Right forelimb (tissue), 1 donor: Measurements from ENCODE around the gene PKN1.
"Not testable (repeated sequence)": the region's sequence is repeated elsewhere in the genome, so short reads cannot be mapped to it uniquely, and the experiment has no call there.

Experiments
- DNase-seq: peaks from one replicate; pipeline ENCODE4 v3.0.0-alpha.2; 2018

The PKN1 gene

DNA sequence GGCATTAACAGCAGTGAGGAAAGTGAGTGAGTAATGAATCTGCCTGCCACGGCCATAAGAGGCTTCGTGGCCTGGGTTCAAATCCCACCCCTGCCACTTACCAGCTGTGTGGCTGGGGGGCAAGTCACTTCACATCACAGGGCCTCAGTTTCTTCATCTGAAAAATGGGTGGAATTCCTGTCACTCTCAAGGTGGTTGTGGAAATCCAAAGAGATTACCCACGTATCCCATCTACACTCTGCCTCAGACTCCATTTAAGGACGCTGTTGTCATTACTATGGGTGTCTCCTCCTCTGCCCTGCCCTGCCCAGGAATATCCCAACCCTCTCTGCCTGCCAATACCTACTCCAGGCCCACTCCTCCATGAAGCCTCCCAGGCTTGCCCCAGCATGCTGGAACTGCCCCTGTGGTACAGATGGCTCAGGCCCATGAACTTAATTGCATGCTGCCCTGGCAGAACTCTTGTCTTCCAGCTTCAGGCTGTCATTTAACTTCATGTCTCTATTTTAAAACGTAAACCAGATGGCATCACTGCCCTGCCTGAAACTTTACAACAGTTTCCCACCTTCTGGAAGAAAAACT, 59.7 kb downstream of the PKN1 start:
- DNase-seq, result no peak

DNA sequence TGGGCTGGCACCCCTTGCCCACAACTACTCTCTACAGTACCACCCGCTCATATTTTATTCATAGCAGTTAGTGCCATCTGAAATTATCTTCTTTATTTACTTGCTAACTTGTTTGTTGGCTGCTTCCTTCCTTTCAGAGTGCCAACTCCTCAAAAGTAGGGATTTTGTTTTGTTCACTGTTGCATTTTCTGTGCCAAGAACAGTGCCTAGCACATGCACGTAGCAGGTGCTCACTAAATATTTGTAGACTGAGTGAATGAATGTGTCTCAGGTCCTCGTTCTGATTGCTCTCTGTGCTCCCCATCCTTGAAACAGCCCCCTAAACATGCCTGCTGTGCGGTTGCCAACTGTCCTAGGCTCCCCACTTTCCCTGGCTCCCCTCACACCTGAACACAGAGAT, 61.3 kb downstream of the PKN1 start:
- DNase-seq, result no peak

DNA sequence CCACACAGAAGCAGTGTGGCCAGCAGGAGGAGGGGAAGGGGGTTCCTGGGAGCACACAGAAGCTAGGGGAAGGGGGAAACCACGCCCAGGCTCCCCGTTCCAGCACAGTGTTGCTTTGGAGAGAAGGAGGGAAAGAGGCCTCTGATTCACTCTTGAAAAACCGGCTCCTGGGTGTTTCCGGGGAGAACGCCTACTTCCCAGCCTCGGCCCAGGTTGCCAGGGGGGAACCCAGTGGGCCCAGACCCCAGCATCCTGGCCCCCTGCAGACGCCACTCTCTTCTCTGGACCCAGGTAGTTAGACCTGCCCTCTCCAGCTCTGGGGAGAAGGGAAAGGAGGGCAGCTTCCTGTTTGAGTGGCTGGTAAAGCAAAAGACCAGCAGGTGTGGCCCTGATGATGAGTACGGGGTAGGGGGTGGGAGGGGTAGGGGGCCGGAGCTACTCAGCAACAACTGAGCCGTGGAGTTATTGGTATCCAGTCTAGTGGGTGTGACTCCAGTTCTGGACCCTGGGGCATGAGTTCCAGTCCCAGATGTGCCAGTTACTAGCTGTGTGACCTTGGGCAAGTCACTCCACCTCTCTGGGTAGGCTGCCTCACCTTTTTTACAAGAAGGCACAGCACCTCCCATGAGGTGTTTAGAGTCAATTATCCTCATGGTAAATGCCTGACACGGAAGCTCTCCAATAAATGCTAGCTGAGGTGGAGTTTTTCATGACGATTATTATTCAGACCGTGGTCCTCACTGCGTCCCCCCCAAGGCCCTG, 62.0 kb downstream of the PKN1 start:
- DNase-seq, result no peak

- DNase-seq, result no peak
Observed at GRCh38 chr19:14495672-14496028, 62.5 kb downstream of the PKN1 start.

DNA sequence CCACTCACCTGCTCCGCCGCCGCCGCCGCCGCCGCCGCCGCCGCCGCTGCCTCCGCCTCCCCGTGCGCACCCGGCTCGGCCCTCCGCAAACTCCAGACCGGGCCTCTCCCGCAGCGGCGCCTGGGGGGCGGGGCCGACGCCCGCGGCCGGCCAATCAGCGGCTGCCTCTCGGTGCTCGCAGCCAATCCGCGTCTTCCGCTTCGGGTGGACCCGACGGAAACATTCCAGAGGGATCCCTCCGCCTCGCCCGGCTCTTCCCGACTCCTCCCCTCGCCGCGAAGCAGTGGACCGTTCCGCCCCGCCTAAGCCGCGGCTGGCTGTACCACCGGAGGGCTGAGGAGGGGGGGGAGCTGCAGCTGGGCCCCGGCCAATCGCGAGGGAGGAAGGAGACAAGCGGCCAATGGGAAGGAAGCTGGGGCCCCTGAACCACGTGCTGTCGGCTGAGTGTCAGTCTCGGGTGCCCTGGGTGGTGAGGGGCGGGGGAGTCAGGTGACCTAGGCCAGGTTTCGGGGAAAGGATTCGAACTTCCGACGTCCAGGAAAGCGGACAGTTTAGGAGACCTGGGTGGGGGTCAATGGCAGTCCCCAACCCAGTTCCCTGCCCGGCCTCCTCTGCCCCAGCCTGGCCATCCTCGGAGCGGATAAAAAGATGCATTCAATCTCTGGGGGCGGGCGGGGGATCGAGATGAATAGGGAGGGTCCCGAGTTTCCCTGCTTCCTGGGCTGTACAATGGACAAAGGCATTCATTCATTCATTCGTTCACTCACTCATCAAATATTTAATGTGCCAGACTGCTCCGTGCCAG, 63.1 kb downstream of the PKN1 start, which contains the start of gene GIPC1:
TSS of gene GIPC1 (minus strand) at position 99 of the 805 bp plus-strand sequence. CDS start 13,151 bp downstream, outside the sequence.
- DNase-seq, result peak; percentile 97

DNA sequence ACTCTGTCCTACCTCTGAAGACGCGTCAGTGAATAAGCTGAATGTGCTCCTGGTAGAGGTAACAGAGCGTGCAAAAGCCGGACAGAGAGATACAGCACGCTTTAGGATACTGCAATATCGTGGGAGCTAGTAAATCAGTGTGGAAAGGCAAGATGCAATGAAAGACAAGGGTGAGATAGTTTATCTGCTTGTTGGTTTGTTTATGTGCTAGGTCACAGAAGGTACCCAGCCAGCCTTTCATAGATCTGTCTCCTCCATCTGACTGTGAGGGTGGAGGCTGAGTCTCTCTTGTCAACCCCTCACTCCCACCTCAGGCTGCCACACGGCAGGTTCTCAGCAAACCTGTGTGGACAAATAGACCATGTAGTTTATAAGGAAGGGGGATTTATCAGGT, 63.7 kb downstream of the PKN1 start:
- DNase-seq, result no peak

GRCh38 chr19:14497228-14497921, 64.3 kb downstream of the PKN1 start:
- DNase-seq, result no peak

- DNase-seq, result no peak
Observed at GRCh38 chr19:14502334-14503092, 69.4 kb downstream of the PKN1 start.

GRCh38 chr19:14503285-14503684, 70.2 kb downstream of the PKN1 start:
- DNase-seq, result no peak

GRCh38 chr19:14504575-14504974, 71.5 kb downstream of the PKN1 start:
- not testable (repeated sequence) for DNase-seq

DNA sequence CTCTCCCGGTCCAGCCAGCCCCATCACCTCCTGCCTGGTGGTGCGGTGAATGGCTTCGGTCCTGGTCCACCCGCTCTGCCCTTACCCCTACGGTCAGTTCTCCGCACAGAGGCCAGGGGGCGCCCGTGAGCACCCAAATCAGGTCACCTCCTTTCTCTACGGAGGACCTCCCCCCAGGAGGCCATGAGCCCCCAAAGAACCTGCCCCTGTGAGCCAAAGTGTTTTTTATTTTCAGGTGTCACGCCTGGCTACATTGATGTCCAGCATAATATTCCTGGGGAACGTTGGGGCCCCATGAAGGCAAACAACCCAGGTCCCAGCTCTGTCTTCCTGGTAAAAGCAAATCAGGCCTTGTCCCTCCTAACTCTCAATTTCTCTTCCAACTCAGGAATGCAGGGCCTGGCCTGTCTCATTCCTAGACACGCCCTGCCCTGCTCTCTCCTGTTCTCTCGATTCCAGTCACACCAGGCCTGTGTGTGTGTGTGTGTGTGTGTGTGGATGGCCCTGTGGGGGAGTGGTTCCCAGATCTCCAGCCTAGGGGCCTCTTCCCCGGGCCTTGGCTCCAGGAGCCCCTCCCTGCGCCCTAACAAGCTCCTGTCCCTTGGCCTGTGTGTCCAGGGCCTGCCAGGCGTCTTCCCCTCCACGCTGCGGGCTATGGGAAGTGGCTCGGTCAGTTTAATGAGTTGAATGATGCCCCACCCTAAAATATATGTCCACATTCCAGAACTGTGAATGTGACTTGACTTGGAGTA, 72.6 kb downstream of the PKN1 start:
- no peak for DNase-seq

- no peak for DNase-seq
Observed at GRCh38 chr19:14507704-14508542, 74.8 kb downstream of the PKN1 start.

DNA sequence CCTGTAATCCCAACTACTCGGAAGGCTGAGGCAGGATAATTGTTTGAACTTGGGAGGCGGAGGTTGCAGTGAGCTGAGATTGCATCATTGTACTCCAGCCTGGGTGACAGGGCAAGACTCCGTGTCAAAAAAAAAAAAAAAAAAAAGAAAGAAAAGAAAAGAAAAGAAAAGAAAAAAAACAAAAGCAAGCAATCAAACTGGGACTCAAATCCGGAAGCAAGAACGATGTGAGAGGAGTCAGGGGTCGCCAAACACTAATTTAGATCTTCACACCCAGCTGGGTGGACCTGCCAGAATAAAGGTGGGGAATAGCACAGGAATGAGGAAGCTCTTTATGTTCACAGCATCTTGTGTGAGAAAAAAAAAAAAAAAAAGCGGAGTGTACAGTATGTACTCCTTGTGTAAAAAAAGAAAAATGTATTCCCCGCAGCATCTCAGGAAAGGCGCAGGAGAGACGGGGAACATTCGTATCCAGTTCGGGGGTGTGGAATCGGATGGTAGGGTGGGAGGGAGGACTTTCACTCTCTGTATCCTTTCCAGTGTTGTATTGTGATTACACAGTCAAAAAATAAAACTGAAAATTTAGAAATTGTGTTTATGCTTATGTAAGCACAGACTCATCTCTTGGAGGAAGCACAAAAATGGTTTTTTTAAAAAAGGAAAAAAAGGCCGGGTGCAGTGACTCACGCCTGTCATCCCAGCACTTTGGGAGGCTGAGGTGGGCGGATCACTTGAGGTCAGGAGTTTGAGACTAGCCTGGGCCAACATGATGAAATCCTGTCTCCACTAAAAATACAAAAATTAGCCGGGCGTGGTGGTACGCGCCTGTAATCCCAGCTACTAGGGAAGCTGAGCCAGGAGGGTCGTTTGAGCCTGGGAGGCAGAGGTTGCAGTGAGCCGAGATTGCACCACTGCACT, 77.5 kb downstream of the PKN1 start:
- no peak for DNase-seq

DNA sequence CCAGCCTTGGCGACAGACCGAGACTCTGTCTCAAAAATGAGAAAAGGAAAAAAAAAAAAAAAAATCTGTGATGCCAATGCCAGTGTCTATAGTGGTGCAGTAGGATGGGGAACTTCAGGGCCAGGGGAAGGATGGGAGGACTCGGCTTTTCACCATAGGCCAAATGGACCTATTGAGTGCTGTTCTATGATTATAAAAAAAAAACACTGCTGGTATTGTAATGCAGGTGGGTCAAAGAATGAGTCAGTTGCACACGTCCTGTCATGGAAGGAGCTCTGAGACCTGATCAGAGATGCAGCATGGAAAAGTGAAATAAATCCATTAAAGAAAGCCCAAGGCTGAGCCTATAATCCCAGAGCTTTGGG, 78.1 kb downstream of the PKN1 start:
- no peak for DNase-seq

GRCh38 chr19:14512406-14512961, 79.4 kb downstream of the PKN1 start:
- no peak for DNase-seq

- DNase-seq, result no peak
Observed at GRCh38 chr19:14514215-14514863, 81.2 kb downstream of the PKN1 start.

DNA sequence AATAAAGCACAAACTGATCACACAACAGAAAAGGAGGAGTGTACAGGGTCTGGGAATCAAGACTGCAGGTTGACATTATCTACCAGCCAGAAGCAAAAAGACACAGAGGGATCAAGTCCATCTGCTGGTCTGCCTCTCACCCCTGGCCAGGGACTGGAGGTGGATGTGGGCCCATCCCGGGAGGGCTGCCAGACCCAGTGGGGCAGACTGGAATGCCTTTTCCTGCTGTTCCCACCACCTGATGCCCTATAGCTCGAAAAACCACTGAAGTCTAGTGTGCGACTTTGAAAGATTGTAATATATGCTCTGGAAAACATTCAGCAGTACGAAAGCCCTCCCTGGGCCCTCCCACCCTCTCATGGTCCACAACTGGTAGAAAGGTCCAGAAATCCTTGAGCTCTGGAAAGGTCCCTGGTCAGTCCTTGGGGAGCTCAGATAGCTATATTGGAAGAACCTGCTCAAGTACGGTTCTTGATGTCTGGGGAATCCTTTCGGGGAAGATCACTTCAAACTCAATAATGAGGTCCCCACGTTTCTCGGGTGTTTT, 82.5 kb downstream of the PKN1 start:
- no peak for DNase-seq

DNA sequence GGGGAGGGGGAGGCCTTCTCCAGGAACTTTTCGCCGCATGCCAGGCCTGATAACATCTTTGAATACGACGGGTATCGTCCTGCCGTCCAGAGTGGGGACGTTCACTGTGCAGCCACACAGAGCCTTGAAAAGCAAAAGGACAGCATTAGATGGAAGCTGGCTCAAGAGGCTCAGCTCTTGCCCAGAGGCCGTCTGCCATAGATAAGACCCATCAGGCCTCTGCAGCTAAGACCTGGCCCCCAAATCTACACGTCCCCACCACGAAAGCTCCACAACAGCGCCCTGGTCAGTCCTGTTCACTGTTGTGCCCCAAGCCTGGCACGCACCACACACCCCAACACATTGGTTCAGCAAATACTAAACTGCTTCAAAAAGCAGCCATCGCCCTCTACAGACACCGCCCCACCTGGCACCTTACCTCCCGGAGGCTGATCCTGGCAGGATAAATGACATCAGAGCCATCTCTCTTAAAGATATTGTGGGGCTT, 83.0 kb downstream of the PKN1 start:
- DNase-seq, result no peak
